ENCODE results near the gene MBD3L3.
"Not testable (repeated sequence)": the region's sequence is repeated elsewhere in the genome, so short reads cannot be mapped to it uniquely, and the experiment has no call there.

- not testable (repeated sequence) for TF ChIP-seq CTCF (conservative IDR thresholded peaks at IDR 0.05; ENCODE audit: low read depth, low read length); EZH2phosphoT487 (IDR thresholded peaks at IDR 0.05; ENCODE audit: borderline replicate concordance, low read length); EZH2 (IDR thresholded peaks at IDR 0.05; ENCODE audit: low read length, unreplicated experiment)
These were observed 8.6 kb upstream of the MBD3L3 start for GRCh38 chr19:7067122-7067521.
